Stimulated activated CD4-positive, alpha-beta T cell treated with anti-CD3 and anti-CD28 coated beads, Interleukin-2, amount 100 ng/mL, for 48 hours (primary cell): ENCODE results near the gene SOX14.

ENCODE experiments used
- DNase-seq, 2 donors: peaks; one replicate each; pipeline ENCODE4 v3.0.0-alpha.2; 2020

Gene SOX14

DNA sequence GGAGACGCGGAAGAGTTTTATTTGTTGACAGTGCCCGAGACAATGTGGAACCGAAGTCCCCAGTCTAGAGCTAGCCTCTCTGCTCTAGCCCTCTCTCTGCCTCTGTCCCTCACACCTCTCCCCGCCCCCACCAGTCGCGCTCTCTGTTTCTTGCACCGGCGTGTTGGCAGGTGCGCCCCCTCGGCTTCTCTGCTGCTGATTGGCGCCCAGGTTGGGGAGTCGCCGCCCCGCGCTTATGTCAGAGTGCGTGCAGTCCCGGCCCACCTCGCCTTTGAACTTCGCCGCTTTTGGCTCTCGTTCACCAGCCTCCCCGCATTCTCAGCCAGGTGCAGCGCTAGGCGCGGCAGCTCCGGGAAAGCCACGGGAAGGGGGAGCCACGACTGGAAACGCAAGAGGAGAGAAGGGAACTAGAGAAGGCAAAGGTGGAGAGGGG, at the start of gene SOX14:
Gene SOX14 (plus strand): TSS at position 315 of the 433 bp plus-strand sequence. CDS start 470 bp downstream, outside the sequence.
- DNase-seq, result no peak

DNA sequence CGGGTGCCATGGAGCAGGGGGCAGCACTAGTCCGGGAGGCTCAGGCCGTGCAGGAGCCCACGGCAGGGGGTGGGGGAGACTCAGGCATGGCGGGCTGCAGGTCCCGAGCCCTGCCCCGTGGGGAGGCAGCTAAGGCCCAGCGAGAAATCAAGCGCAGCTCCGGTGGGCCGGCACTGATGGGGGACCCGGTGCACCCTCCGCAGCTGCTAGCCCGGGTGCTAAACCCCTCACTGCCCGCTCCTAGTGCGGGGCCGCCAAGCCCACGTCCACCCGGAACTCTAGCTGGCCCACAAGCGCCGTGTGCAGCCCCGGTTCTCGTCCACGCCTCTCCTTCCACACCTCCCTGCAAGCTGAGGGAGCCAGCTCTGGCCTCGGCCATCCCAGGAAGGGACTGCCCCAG, 49.6 kb upstream of the SOX14 start:
- DNase-seq, result no peak

DNA sequence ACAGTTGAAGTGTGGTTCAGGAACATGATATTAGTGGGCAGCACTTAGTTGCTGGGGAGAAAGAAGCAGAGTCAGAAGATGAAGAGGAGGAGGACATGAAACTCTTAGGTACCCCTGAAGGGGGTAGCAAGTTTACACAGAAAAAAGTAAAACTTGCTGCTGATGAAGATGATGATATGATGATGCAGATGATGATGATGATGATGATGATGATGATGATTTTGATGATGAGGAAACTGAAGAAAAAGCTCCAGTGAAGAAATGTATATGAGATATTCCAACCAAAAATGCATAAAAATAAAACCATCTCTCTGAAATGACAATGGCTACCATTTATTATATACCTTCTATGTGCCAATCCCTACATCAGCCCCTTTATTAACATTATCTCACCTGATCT, 39.9 kb upstream of the SOX14 start:
- DNase-seq, result no peak

DNA sequence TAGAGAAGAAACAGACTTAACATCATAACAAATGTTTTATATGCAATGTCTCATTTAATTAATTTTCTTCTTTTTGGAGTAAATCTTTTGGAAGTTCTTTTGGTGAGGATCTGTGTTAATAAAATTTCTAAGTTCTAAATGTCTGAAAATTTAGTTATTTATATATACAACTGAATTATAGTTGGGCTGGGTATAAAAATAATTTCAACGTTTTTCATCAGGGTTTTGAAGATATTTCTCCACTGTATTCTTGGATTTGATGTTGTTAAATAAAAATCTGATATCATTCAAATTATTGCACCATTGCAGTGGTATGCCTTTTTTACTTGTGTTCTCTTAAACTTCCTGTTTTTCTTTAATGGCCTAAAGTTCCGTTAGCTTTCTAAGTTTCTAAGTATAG, 26.9 kb upstream of the SOX14 start:
- no peak for DNase-seq

DNA sequence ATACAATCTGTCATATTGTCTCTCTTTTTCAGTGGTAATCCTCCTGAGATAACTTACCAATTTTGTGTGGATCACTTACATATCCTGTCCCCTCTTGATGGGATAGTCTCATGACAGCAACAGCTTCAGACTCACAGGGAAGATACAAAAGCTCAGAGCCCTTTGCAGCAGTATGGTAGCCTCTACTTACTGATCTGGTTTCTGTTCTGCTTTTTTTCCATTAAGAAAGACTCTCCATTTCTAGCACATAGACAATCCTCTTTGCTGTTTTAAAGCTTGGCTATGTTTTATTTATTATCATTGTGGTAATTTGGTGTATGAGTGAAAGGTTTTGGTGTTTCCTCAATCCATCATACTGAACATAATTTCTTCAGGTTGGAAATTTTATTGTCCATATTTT, 25.4 kb upstream of the SOX14 start:
- DNase-seq, result no peak

DNA sequence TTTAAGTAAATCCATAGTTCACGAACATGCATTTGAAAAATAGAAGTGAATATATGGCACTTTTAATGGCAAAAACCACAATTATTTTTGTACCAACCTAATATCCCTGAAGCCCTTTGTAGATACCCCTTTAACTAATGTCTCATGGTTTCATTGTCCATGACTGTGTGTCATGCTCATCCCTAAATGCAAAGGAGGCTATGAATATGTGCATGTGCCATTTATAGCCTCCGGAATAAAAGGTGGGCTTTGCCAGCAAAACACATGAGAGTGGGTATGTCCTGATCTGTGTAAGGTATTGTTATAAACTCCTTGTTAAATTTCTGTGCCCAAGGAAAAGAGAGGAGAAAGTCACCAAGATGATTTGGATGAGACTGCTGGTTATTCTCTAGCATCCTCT, 20.5 kb upstream of the SOX14 start:
- no peak for DNase-seq

DNA sequence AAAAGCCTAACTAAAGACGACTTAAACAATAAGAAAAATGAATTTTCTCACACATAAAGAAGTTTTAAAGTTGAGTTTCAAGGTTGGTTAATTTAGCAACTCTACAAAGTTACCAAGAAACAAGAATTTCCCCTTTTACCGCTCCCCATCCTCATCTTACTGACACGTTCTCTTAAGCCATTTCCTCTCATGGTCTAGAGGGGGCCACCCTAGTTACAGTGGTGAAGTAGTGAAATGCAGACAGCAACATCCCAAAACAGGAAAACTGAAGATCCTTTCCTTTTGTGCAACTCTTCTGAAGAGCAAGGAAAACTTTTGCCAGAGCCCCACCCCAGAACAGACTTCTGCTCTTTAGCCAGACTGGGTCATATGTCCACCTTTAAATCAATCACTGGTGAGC, 17.3 kb upstream of the SOX14 start:
- DNase-seq, result no peak

DNA sequence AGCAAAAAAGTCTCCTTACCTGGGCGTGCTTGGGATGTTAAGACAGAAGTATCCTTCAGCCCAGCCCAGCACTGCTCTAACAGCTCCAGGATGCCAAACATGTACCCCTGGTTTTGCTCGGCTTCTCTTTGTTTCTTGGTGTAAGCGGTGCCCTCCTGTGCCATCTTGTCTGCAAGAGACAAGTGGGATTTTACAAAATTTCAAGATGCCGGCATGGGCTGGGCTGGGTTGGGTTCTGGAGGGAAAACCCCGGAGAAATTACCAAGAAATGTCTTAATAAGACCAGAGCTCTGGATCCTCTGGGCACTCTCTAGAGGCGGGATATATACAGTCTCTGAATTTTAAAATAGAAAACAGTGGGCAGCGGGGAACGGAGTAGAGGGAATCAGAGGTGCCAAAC, 4.6 kb upstream of the SOX14 start:
- DNase-seq, result no peak

DNA sequence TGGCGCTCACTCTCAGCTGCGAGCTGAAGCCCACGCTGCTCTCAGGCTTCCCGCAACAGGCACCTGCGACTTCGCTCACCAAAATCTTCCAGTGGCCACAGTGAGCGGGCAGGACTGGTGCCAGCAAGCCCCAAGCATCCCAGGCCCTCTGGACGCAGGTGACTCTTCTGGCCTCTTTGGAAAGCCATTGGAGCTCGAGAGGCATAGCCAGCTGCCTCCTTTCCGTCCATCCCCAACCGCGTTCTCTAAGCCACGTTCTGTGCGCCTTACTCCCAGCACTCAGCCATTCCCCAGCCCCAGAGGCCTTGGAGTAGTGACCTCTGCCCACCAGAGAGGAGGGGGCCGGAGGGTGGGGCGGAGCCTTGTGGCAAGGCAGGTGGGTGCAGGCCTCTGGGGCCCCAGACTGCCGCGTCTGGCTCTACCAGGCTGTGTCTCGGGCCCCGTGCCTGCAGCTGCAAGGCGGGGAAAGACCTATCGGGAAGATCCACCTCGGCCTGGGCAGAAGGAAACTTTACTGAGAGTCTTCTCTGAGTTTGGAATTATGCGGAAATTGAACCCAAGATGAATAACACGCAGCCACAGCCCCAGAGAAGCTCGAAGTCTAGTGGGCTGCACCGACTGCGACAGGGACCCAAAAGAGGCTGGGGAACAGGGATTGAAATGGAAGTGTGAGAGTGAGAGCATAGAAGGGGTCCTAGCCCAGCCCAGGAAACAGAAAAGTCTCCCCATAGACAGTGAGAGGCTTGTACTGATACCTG, 3.6 kb upstream of the SOX14 start:
- DNase-seq, result no peak

DNA sequence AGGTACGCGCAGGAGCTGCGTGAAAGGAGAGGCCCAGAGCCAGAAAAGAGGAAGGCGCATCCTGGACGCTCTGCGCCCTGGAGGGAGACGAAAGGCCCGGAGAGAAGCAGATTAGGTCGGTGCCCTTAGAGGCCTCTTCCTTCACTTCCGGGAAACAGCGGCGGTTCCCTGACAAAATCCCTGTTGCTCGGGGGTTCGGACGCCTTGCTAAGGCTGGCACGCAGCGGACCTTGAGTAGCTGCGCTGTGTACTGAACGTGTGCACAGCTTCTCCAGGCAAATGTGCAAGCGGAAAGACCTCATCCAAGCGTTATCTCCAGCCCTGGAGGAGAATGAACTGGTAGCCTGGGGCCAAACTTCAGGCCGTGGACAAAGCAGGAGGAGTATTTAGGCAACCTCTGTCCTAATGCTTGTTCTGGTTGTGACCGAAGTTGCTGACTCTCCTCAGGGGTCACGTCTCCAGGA, 3.0 kb upstream of the SOX14 start:
- no peak for DNase-seq

DNA sequence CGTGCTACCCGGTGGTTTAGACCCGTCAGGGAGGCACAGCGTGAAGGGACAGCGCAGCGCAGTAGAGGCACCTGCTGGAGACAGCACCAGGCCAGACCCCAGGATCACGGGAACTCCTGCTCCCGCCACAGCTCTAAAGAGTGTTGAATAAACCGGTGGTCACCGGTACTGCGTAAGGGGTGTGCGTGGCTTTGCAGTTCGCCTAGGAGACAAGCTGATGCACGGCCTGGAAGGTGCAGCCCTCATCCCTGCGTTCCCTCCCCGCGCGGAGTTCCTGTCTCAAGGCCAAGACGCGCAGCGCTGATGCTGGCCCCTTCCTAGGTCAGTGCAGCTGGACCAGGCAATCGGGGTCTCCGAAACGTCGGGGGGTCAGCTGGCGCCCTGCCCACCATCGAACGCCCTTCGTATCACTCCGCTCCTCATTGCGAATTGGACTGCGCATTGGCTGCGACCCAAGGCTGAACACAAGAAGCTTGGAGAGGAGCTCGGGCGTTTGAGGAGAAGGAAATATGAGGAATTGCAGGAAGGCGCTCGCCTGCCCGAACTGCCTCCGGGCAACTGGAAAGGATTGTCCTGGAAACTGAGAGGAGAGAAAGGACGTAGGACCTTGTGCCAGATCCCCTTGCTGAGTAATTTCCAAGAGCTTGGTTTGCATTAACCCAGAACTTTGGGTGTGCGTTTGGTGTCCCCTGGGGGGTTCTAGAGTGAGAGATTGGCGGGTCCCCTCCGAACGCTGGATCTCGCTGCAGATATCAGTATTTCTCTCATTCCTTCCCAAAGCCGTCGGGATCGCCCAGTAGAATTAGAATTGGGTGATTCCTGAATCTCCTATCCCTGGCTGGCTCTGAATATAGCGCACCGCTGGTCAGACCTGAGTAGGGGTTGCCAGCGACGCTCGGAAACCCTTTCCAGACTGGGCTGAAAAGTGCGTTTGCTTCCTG, 2.3 kb upstream of the SOX14 start:
- DNase-seq, result no peak

DNA sequence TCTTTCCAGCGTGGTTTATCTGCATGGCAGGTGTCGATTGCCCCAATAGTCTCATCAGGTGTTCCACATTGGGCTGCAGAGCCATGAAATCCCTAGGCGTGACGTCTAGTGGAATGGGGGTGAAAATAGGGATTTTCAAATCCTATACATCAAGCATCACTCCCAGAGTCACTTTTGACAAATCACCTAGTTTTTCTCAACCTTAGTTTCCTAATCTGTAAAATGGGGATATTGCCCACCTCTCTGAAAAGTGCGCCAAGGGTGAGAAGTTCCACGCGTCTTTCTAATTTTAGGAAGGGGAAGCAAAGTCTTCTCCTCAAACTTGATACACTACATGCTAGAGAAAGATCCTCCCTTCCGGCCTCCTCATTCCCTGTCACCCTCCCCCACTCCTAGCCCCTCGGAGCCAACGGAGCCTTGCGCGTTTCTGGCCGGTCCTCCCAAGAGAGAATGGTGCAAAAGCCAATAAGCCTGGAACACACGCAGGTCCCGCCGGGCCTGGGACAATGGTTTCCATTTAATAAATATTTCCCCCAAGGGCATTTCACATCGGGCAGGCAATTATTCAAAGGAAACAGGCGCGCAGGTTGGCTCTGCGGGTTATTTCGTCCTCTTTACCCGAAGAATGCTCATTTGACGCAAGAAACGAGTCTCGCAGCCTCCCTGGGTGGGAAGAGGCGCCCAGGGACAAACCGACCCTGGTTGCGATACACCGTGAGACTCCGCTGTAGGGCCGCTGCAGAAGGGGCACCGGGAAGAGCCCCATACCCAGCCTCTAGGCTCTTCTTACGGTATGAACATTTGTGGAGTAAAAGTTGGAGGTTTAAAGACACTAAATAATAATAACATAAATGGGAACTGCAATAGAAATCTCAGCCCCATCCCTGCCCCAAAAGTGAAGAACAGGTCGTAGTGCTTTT, 1.2 kb upstream of the SOX14 start:
- DNase-seq, result no peak

DNA sequence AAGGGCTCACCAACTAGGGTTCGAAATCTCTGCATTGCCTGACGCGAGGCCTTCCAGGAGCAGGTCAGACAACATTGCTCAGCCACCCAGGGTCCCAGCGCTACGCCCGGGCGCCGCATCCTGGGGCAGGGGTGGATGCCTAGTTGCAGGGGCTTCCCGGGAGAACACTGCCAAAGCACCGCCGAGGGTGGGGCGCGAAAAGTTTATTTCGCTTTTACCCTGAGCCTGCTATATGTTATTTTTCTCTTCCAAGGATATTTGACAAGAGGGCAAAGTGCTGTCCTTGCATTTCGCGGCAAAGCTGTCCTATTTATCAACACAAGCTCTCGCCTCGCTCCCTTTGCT, 549 bp upstream of the SOX14 start:
- no peak for DNase-seq

DNA sequence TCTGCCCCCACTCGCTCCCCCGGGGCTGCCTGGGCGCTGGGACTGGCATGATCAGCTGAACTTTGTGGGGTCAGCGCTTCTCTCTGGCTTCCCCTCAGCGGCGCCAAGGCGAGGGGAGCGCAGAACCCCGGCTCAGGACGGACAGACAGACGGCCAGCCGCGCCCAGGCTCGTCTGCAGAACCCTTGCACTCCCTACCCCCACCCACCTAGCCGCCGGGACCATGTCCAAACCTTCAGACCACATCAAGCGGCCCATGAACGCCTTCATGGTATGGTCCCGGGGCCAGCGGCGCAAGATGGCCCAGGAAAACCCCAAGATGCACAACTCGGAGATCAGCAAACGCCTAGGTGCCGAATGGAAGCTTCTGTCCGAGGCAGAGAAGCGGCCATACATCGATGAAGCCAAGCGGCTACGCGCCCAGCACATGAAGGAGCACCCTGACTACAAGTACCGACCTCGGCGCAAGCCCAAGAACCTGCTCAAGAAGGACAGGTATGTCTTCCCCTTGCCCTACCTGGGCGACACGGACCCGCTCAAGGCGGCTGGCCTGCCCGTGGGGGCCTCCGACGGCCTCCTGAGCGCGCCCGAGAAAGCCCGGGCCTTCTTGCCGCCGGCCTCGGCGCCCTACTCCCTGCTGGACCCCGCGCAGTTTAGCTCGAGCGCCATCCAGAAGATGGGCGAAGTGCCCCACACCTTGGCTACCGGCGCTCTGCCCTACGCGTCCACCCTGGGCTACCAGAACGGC, 621 bp downstream of the SOX14 start:
- no peak for DNase-seq

DNA sequence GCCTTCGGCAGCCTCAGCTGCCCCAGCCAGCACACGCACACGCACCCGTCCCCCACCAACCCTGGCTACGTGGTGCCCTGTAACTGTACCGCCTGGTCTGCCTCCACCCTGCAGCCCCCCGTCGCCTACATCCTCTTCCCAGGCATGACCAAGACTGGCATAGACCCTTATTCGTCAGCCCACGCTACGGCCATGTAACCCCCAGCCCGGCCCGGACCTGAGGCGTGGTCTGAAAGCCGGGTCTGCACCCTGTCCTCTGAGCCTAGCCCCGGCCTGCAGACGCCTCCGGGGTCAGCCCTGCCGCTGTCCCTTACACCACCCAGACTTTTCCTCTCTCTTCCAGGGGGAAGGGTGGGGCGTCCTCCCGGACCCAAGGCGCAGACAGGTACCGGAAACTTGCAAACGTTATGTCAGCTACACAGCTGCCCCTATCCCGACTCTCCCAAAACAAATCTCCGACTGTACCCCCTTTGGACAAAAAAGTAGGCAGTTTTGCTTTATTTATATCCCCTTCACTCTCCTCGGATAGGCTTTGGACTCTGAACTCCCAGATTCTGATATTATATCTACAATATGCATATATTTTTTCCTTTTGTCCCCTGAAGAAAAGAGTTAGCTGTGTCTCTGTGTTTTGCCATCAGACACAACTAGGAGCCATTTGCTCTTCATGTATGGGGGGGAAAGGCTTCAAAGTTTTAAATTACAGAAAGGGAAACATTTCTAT, 1.4 kb downstream of the SOX14 start:
- no peak for DNase-seq

DNA sequence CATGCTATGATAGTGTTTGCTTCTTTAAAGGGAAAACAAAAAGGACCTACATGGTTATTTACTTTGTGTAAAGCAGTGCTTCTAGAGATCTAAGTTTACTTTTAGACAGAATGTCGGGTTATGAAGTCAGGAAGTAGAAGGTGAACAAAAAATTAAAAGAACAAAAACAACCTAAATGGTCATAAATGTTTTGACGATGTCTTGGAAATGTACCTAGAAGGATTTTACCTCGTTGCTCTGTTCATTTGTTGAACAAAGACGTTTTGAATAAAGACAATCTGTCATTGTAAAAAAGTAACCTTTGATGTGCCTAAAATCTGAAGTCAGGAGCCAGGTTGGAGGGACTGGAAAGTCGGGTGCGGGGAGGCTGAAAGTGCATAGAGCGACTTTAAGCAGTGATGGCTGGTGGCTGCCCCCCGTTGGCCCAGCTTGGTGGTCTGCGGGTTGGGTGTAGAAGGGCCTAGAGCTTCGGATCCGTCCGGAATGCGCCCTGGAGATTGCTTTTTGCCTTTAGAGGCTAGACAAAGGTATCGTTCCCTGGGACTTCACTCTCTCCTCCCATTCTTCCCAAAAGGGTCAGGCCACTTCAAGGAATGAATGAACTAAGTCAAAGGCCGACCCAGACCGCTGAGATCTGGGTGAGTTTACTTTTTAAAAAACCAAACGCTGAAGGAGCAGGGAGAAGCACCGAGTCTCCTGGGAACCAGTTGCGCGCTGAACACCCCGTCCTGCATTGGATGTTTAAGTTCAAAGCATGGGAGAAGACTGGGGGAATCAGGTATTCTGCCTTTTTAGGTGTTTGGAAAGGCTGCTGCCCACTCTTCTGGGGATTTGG, 2.1 kb downstream of the SOX14 start:
- no peak for DNase-seq

DNA sequence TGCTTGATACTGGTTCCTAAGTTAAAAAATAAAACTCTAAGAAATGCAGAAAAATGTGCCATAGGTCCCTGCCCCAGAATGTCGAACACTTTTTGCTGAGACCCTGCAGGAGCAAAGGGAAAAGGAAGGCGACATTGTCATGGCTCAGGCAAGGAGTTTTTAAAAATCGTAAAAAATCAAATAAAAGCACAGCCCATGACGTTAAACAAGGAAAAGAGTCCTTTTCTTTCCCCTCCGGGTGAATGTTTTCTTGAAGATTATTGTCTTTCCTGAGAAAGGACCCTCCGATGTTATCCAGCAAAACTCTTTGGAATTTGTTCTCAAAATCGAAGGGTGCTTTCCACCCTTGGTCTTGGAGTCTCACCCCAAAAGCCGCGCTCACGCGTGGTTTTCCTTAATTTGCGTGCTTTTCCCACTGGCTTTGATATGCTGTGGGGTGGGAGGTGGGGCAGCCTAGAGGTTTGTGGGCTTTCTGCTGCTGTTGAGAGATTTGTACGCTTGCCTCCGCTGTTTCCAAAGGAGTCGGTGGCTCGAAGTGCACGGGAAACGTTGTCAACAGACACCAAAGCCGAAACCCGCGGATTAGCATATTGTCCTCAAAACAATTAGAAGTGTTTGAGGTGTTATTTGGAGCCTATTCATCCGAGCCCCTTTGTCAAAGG, 2.9 kb downstream of the SOX14 start:
- DNase-seq, result no peak

DNA sequence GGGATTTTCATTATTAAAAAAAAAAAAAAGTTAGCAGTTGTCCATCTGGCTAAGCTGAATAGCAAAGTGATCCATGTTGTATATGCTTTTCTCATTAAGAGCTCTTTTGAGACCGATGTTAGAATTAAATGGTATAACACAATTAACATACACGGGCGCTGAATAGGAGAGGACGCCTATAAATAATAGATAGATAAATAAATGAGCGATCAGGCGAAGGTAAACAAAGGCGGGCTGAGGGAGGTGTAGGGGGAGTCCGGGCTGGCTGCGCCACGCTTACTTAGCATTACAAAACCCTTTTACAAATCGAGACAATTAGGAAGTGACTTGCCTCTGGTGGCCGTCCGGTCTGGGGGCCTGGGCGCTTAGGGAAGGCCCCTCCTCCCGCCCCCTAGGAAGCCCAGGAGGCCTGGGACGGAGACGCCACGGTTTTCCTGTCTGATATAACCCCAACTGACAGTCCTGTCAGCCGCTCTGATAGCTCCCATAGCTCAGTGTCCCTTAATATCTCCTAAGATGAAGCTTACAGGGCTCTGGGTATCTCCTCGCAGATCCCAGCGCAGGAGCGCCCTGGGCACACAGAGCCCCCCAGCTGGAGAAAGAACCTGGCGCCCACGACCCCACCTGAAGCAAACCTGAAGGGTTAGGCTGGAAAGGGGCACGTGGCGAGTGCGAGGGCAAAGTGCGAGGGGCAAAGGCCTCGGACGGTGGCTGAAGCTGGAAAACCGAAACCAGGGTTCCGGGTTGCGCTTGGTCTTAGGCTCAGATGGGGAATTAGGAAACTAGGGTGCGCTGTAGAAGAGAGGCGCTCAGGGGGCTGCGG, 3.6 kb downstream of the SOX14 start:
- DNase-seq, result no peak
